ENCODE data around the gene NR1I3. TPM values are rescaled to one million over a fixed set of nuclear protein-coding genes. Genes with fewer than 3 reads are reported as not detected.

The NR1I3 gene, protein sequence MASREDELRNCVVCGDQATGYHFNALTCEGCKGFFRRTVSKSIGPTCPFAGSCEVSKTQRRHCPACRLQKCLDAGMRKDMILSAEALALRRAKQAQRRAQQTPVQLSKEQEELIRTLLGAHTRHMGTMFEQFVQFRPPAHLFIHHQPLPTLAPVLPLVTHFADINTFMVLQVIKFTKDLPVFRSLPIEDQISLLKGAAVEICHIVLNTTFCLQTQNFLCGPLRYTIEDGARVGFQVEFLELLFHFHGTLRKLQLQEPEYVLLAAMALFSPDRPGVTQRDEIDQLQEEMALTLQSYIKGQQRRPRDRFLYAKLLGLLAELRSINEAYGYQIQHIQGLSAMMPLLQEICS
- total RNA-seq (2014; rRNA removed; shearing (Covaris generic); ENCODE audit: low replicate concordance): not detected in 2 replicates

DNA sequence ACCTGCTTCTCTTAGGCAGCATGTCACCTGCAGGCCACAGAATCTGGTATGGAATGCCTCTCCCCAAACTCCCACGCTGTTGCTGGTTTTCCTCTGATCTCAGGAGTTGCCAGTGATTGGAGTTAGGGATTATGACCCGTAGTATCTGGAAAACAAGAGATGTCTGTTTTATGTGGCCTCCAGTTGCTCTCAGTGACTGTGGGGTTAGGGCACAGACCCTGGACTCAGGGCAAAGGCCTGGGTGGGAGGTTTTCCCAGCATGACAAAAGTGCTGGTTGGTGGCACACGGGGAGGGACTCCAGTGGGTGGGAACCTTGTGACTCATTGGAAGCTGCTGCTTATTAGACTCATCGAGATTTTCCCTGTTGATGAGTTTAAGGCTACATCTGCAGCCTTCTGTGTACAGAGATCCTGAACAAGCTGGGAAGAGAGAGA lies at the start of gene NR1I3:
NR1I3 (minus strand) TSS at position 165 of the 435 bp plus-strand sequence. CDS start 1,638 bp downstream, outside the sequence.
- H3K27ac ChIP-seq (ENCODE audit: low read length): no peak within 1 kb of the TSS
- H3K4me1 ChIP-seq (ENCODE audit: low read length): no peaks in the 10 kb centered on the region
- no peaks in the 10 kb centered on the region for H3K79me2 ChIP-seq (ENCODE audit: low read length)
- no peaks in the 10 kb centered on the region for H4K20me1 ChIP-seq (ENCODE audit: insufficient read depth, low read depth, low read length)
- H3K4me3 ChIP-seq (ENCODE audit: low read length): no peak within 1 kb of the TSS
- H3K9ac ChIP-seq (ENCODE audit: low read length): no peak within 1 kb of the TSS
- H3K4me2 ChIP-seq (ENCODE audit: low read depth, low read length, poor library complexity, severe bottlenecking): no peak within 1 kb of the TSS
- no peaks in the 10 kb centered on the region for H3K36me3 ChIP-seq (ENCODE audit: insufficient read depth, low read length)
- no peaks in the 10 kb centered on the region for H3K9me2 ChIP-seq (replicated peaks; ENCODE audit: insufficient read depth, low read length)
- DNase-seq: no peak
- no peaks in the 10 kb centered on the region for H3K9me3 ChIP-seq (ENCODE audit: low read length)
- H3K27me3 ChIP-seq (ENCODE audit: low read length): no peaks in the 10 kb centered on the region
- no peak within 1 kb of the TSS for H2AFZ ChIP-seq (ENCODE audit: low read length)

DNA sequence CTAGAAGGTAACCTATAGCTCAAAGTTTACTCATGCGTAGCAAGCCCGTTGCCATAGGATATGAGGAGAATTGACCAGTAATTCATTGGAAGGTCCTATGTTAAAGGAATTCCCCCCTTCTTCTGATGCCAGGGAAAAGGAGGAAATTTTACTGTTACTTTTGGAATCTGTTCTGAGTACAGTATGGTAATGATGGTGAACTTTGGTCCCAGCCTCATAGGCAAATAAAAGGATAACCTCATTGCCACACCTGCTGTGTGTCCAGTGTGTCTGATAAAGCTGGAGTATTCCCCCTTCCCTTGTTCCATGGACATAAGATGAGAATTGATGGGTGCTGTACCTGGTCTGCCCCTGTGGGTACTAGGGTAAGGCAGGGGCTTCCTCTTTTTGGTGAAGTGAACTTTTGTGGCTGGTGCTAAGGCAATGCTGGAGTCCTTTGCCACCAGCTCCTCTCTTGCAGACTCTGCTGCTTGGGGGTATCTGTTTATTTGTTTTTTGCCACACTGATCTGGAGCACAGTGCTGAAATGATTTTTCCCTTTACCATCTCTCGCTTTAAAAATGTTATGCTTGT lies 49.6 kb upstream of the NR1I3 start:
- DNase-seq: no peak
- no peaks in the 10 kb centered on the region for H3K4me1 ChIP-seq (ENCODE audit: low read length)
- no peak overlapping the region for H3K27ac ChIP-seq (ENCODE audit: low read length)
- H3K9me3 ChIP-seq (ENCODE audit: low read length): no peaks in the 10 kb centered on the region
- H3K36me3 ChIP-seq (ENCODE audit: insufficient read depth, low read length): no peaks in the 10 kb centered on the region
- no peak overlapping the region for H2AFZ ChIP-seq (ENCODE audit: low read length)
- no peak overlapping the region for H3K4me2 ChIP-seq (ENCODE audit: low read depth, low read length, poor library complexity, severe bottlenecking)
- no peak overlapping the region for H3K9ac ChIP-seq (ENCODE audit: low read length)
- no peaks in the 10 kb centered on the region for H3K9me2 ChIP-seq (replicated peaks; ENCODE audit: insufficient read depth, low read length)
- H4K20me1 ChIP-seq (ENCODE audit: insufficient read depth, low read depth, low read length): no peaks in the 10 kb centered on the region
- H3K79me2 ChIP-seq (ENCODE audit: low read length): no peaks in the 10 kb centered on the region
- H3K27me3 ChIP-seq (ENCODE audit: low read length): no peaks in the 10 kb centered on the region
- no peak overlapping the region for H3K4me3 ChIP-seq (ENCODE audit: low read length)

DNA sequence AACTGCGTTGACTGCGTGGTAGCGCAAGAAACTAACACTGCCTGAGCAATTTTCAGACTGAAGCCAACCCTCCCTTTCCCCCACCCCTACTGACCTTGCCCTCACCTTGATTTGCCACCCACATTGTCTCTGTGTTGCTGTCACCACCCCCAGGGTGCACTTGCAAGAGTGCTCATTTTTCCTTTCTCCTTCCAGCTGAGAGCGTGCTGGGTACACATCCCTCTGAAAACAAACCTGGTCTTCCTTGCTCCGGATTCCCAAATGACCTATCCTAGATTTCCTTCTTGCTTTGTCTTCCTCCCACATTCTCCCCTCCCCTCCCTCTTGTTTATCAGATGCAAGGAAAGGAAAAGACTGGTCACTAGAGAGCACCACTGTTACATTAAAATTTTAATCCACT lies 47.5 kb upstream of the NR1I3 start:
- H3K4me3 ChIP-seq (ENCODE audit: low read length): no peak overlapping the region
- no peaks in the 10 kb centered on the region for H3K27me3 ChIP-seq (ENCODE audit: low read length)
- H3K9ac ChIP-seq (ENCODE audit: low read length): no peak overlapping the region
- no peaks in the 10 kb centered on the region for H3K9me3 ChIP-seq (ENCODE audit: low read length)
- no peak overlapping the region for H3K4me2 ChIP-seq (ENCODE audit: low read depth, low read length, poor library complexity, severe bottlenecking)
- no peaks in the 10 kb centered on the region for H3K9me2 ChIP-seq (replicated peaks; ENCODE audit: insufficient read depth, low read length)
- no peaks in the 10 kb centered on the region for H3K4me1 ChIP-seq (ENCODE audit: low read length)
- H3K79me2 ChIP-seq (ENCODE audit: low read length): no peaks in the 10 kb centered on the region
- no peak for DNase-seq
- H2AFZ ChIP-seq (ENCODE audit: low read length): no peak overlapping the region
- no peaks in the 10 kb centered on the region for H3K36me3 ChIP-seq (ENCODE audit: insufficient read depth, low read length)
- no peak overlapping the region for H3K27ac ChIP-seq (ENCODE audit: low read length)
- no peaks in the 10 kb centered on the region for H4K20me1 ChIP-seq (ENCODE audit: insufficient read depth, low read depth, low read length)

DNA sequence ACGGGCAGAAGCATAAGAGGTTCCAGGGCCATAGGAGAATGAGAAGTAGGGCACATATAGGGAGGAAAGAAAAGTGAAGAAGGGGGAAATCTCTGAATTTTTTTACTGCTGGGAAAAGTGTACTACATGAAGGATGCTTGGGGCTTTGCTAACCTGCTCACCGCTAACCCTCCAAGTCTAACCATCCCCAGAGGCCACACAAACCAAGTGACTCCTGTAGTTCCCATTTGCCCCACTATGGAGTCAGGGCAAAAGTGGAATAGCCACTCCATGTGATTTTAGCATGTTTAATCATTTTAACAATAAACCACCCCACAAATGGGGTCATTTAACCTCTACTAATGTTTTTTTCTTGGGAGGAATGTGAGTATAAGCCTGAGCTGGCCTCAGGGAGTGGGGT lies 47.1 kb upstream of the NR1I3 start:
- Histone ChIP-seq H3K9ac (ENCODE audit: low read length) (no peak overlapping the region), H3K27me3 (ENCODE audit: low read length) (no peaks in the 10 kb centered on the region), H2AFZ (ENCODE audit: low read length) (no peak overlapping the region), H3K9me2 (replicated peaks; ENCODE audit: insufficient read depth, low read length) (no peaks in the 10 kb centered on the region), H3K36me3 (ENCODE audit: insufficient read depth, low read length) (no peaks in the 10 kb centered on the region), H3K27ac (ENCODE audit: low read length) (no peak overlapping the region), H3K9me3 (ENCODE audit: low read length) (no peaks in the 10 kb centered on the region), H3K4me3 (ENCODE audit: low read length) (no peak overlapping the region), H4K20me1 (ENCODE audit: insufficient read depth, low read depth, low read length) (no peaks in the 10 kb centered on the region), H3K79me2 (ENCODE audit: low read length) (no peaks in the 10 kb centered on the region), H3K4me1 (ENCODE audit: low read length) (no peaks in the 10 kb centered on the region), H3K4me2 (ENCODE audit: low read depth, low read length, poor library complexity, severe bottlenecking) (no peak overlapping the region)
- DNase-seq: no peak

DNA sequence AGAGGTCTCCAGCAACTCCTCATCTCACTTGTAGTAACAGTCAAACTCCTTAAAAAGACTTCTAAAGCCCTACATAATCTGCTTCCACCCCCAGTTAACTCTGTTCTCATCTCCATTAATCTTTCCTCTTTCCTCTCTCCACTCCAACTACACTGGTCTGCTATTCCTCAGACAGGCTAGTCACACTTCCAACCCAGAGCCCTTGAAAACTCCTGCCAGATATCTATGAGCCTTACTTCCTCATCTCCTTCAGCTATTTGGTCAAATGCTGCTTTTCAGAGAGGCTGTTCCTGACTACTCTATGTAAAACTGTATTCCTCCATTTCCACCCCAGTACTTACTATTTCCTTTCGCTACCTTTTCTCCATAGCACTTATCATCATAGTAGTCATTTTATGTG lies 45.0 kb upstream of the NR1I3 start:
- no peak overlapping the region for H3K9ac ChIP-seq (ENCODE audit: low read length)
- no peaks in the 10 kb centered on the region for H3K79me2 ChIP-seq (ENCODE audit: low read length)
- H3K27me3 ChIP-seq (ENCODE audit: low read length): no peaks in the 10 kb centered on the region
- no peaks in the 10 kb centered on the region for H3K36me3 ChIP-seq (ENCODE audit: insufficient read depth, low read length)
- no peak for DNase-seq
- no peak overlapping the region for H2AFZ ChIP-seq (ENCODE audit: low read length)
- no peaks in the 10 kb centered on the region for H4K20me1 ChIP-seq (ENCODE audit: insufficient read depth, low read depth, low read length)
- no peak overlapping the region for H3K4me2 ChIP-seq (ENCODE audit: low read depth, low read length, poor library complexity, severe bottlenecking)
- H3K9me2 ChIP-seq (replicated peaks; ENCODE audit: insufficient read depth, low read length): no peaks in the 10 kb centered on the region
- no peak overlapping the region for H3K4me3 ChIP-seq (ENCODE audit: low read length)
- H3K27ac ChIP-seq (ENCODE audit: low read length): no peak overlapping the region
- H3K4me1 ChIP-seq (ENCODE audit: low read length): no peaks in the 10 kb centered on the region
- no peaks in the 10 kb centered on the region for H3K9me3 ChIP-seq (ENCODE audit: low read length)

DNA sequence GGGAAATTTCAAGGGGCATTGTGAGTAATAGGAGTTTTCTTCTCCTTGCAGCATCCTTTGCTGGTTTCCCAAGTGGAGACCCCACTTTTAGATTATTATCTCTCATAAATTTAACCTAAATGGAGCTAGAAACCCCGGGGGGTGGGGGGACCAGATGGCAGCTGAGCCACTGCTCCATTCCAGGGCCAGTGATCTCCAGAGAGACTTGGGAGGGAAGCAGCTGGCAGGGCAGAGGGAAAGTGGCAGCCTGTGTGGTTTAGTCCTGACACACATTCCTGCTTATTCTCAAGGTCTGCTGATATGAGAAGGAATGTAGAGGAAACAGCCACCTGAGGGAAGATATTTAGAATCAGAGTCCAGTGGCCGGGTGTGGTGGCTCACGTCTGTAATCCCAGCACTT lies 36.9 kb upstream of the NR1I3 start:
- Histone ChIP-seq H3K9me3 (ENCODE audit: low read length) (no peaks in the 10 kb centered on the region), H3K36me3 (ENCODE audit: insufficient read depth, low read length) (no peaks in the 10 kb centered on the region), H3K4me2 (ENCODE audit: low read depth, low read length, poor library complexity, severe bottlenecking) (no peak overlapping the region), H3K27me3 (ENCODE audit: low read length) (no peaks in the 10 kb centered on the region), H3K9ac (ENCODE audit: low read length) (no peak overlapping the region), H3K9me2 (replicated peaks; ENCODE audit: insufficient read depth, low read length) (no peaks in the 10 kb centered on the region), H3K79me2 (ENCODE audit: low read length) (no peaks in the 10 kb centered on the region), H3K27ac (ENCODE audit: low read length) (no peak overlapping the region), H4K20me1 (ENCODE audit: insufficient read depth, low read depth, low read length) (no peaks in the 10 kb centered on the region), H2AFZ (ENCODE audit: low read length) (no peak overlapping the region), H3K4me3 (ENCODE audit: low read length) (no peak overlapping the region), H3K4me1 (ENCODE audit: low read length) (no peaks in the 10 kb centered on the region)
- DNase-seq: no peak

DNA sequence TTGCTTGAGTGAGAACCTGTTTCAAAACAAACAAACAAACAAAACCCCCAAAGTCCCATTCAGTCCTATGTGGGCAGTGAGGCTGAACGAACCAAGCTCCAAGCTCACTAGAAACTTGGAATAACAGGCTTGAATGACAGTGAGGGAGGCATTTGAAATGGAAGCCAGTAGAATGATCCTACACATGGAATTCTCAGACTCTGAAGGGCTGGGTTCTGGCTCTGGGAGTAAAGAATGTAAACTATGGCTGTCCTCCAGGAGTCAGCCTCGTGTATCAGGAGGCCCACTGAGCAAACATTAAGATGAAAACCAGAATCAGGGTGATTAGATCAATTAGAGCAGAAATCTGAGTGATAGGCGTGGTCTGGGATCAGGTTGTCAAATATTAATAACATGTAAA lies 35.4 kb upstream of the NR1I3 start:
- Histone ChIP-seq H3K79me2 (ENCODE audit: low read length) (no peaks in the 10 kb centered on the region), H3K27ac (ENCODE audit: low read length) (no peak overlapping the region), H3K4me2 (ENCODE audit: low read depth, low read length, poor library complexity, severe bottlenecking) (no peak overlapping the region), H2AFZ (ENCODE audit: low read length) (no peak overlapping the region), H3K9ac (ENCODE audit: low read length) (no peak overlapping the region), H3K4me1 (ENCODE audit: low read length) (no peaks in the 10 kb centered on the region; the same call in 1 of the 2 replicates), H3K9me3 (ENCODE audit: low read length) (no peaks in the 10 kb centered on the region), H4K20me1 (ENCODE audit: insufficient read depth, low read depth, low read length) (no peaks in the 10 kb centered on the region), H3K27me3 (ENCODE audit: low read length) (no peaks in the 10 kb centered on the region), H3K36me3 (ENCODE audit: insufficient read depth, low read length) (no peaks in the 10 kb centered on the region), H3K9me2 (replicated peaks; ENCODE audit: insufficient read depth, low read length) (no peaks in the 10 kb centered on the region), H3K4me3 (ENCODE audit: low read length) (no peak overlapping the region)
- no peak for DNase-seq

DNA sequence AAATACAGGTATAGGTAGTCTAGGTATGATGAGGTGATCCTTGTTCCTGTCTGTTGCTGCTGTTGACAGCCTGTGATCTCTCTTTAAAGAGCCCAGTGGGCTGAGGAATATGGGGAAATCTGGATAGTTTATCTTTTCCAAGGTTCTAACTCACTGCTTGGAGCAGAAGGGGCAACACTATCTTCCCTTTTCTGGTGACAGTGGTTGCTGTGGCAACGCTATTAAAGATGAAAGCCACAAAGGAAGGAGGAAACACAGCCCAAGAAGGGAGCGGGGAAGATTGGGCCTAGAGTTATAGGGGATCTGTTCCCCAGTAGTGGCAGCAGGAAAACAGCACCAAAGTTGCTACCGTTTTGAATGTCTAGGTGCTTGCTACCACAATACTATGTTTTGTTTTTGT lies 29.3 kb upstream of the NR1I3 start:
- H3K9ac ChIP-seq (ENCODE audit: low read length): no peak overlapping the region
- peaks cover 5% of the 10 kb centered on the region; the same call in 1 of the 2 replicates for H3K4me1 ChIP-seq (ENCODE audit: low read length)
- no peak overlapping the region for H3K4me3 ChIP-seq (ENCODE audit: low read length)
- no peaks in the 10 kb centered on the region for H3K9me3 ChIP-seq (ENCODE audit: low read length)
- no peak overlapping the region for H2AFZ ChIP-seq (ENCODE audit: low read length)
- H3K27ac ChIP-seq (ENCODE audit: low read length): no peak overlapping the region
- no peaks in the 10 kb centered on the region for H3K36me3 ChIP-seq (ENCODE audit: insufficient read depth, low read length)
- H4K20me1 ChIP-seq (ENCODE audit: insufficient read depth, low read depth, low read length): no peaks in the 10 kb centered on the region
- H3K27me3 ChIP-seq (ENCODE audit: low read length): no peaks in the 10 kb centered on the region
- H3K79me2 ChIP-seq (ENCODE audit: low read length): no peaks in the 10 kb centered on the region
- H3K9me2 ChIP-seq (replicated peaks; ENCODE audit: insufficient read depth, low read length): no peaks in the 10 kb centered on the region
- no peak for DNase-seq
- H3K4me2 ChIP-seq (ENCODE audit: low read depth, low read length, poor library complexity, severe bottlenecking): no peak overlapping the region
